GM21717 (cell line): ENCODE measurements around the gene EIF4E3.
A peak's percentile ranks its signal among the peaks of the same experiment; 100 is the strongest.

Experiments used
- ATAC-seq: cut with Tn5 transposase; IDR thresholded peaks from one replicate; pipeline ENCODE4 v1.9.1; 2021; ENCODE audit warnings: mild to moderate bottlenecking, moderate library complexity; ENCODE audit not compliant: unreplicated experiment

Gene EIF4E3

DNA sequence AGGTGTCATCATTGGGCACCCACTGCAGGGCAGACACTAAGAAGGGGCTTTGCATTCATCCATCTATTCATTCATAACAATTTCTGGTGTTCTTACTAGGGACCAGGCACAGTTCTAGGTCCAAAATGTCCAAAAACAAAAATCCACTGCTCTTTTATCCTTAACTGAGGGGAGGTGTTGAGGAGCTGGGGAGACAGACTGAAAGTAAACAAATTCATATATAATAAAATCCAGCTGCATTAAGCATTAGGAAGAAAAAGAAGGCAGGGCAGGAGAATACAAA, 1.1 kb downstream of the EIF4E3 start:
- ATAC-seq = no peak

DNA sequence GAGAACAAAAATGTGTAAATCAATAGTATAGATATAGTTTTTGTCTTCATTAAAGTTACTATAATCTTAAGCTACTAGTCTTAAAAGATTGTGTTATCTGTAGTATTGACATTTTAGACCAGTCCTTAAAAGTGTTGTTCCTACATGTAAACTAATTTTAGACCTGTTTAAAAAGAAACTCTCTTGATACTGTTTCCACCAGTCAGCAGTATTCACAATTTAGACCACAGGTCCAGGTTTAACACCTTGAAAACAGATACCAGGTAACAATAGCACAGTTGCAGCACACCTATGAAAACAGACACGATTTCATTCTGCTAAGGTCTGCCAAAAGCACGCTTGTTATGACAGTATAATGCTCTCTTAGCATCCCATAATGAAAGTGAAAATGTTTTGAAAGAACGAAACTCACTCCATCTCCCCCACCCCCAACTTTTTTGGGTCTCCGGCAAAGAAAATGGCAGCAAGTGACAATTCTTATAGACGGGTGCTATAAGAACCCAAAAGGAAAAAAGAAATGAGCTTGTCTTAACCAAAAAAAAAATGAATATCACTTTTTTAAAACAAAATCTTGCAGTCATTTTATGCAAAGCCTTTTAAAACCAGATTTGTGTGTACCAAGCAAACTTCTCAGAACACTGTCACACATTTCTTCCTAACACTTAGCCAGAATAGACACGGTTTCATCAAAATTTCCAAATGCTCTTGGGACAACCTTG, 1.6 kb downstream of the EIF4E3 start:
- ATAC-seq = peak; percentile 69

DNA sequence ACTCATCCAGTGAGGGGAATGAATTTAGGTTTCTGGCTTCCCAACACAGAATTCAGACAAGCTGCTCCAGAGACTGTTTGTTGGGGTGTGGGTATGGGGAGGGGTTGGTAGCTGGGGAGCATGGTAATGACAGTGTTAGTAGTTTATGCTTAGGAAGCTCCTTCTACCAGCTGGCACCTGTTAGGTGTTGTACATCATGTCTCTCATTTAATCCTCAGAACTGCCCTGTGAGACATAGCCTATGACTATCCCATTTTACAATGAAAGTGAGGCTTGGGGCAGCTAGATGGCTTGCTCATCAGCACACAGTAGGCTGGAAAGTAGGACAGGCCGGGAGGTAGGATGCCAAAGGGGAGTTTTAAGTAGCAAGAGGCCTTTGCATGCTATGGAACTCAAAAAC, 2.5 kb downstream of the EIF4E3 start:
- no peak for ATAC-seq

DNA sequence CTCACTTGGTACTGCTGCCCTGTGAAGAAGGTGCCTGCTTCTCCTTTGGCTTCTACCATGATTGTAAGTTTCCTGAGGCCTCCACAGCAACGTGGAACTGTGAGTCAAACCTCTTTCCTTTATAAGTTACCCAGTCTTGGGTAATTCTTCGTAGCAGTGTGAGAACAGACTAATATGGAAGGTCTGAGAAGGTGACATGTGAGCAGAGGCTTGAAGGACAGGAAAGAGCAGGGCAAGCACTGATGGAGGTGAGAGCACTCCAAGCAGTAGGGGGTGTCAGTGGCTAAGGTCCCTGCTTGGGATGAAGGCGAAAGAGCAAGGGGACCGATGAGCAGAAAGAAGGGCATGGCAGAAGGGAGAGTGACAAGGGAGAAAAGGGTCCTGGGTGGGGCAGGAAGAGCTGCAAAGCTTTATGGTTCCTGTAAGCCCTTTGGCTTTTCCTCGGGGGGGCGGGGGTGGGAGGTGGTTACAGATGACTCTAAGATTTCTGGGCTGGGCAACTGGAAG, 3.5 kb downstream of the EIF4E3 start:
- ATAC-seq = no peak

DNA sequence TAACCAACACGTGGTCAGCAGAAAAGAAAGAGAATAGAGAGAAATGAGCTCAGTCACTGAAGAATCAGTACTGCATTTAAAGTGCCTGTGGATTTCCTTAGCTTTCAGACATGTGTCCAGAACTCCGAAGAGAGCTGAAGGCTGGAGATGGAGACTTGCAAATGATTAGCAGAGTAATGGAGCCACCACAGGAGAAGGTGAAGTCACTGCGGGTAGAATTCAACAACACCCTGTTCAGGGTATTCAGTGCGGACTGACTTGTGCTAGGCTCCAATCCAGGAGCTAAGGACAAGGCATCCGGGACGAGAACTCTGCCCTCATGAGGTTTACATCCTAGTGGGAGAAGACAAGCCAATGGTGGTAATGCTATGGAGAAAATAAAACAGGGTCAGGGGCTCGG, 4.2 kb downstream of the EIF4E3 start:
- no peak for ATAC-seq

DNA sequence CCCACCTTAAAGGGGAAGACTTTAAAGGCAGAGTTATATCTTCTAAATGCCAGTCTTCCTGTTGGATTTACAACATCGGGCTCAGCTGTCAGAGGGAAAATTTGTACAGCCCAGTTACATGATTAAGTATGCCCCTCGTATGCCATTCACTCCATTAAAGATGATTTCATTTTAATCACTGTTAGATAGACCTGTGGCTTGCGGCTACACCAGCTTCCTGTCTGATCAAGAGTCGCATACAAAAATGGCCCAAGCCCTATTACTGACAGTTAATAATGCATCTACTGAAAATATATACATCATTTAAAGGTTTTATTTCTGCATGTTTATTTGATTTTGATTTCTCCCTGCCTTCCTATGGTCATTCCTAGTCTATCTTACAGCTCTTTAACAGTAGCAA, 7.1 kb downstream of the EIF4E3 start:
- ATAC-seq = no peak

DNA sequence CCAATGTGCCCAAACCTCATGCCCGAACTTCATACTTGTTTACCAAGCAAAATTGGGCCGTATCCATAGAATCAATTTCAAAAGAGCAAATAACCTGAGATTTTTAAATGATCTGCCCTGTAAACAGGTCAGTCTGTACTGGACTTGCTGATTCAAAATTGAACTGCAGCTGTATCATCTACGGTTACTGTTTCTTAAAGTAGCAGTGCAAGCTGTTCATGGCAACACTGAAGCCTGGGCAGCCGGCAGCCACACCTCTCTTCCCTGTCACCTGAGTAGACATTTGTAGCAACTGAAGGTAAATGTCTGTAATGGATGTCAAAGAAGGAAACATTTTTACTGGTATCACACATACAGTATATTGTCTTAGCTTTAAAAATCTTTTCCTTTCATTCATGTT, 10.6 kb downstream of the EIF4E3 start:
- no peak for ATAC-seq

DNA sequence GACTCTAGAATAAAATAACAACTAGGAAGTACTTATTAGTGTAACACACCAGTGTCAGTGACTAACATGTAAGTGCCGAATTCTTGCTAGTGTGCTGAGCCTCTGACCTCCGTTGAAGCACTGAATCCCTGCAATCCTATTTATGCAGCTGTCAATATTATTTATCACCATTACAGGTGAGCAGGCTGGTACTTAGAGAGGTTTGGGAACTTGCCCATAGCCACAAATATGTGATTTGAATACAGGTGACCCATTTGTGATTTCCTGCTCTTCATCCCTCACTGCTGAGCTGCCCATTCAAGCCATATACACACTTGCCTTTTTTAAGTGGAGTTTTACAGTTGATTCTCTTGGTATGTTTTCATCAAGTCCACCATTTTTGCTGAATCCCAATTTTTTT, 12.2 kb downstream of the EIF4E3 start:
- ATAC-seq = no peak

DNA sequence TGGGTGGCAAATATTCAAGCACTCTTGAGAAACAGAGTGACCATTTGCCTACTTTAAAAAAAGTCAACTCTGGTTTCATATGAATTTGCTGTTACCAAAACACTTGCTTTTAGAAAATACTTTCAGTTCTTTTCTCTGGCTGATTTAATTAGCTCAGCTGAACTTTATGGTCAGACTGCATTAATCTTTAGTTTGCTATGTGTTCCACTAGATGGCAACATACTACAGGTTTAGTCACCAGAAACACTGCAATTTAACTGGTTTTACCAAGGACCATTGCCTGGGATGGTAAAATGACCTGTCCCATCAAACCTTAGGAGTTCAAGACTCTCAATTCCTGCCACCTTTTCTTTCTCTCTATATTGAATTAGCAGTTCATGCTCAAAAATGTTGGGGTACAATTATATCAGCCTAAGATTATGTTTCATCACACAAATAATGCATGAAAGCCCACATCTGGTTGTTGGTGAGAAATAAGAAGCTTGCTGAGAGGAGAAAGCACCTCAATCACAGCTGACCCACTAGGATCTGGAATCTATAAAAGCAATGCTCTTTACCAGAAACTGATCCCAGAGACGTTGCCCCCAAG, 14.2 kb downstream of the EIF4E3 start:
- ATAC-seq = peak; percentile 64

DNA sequence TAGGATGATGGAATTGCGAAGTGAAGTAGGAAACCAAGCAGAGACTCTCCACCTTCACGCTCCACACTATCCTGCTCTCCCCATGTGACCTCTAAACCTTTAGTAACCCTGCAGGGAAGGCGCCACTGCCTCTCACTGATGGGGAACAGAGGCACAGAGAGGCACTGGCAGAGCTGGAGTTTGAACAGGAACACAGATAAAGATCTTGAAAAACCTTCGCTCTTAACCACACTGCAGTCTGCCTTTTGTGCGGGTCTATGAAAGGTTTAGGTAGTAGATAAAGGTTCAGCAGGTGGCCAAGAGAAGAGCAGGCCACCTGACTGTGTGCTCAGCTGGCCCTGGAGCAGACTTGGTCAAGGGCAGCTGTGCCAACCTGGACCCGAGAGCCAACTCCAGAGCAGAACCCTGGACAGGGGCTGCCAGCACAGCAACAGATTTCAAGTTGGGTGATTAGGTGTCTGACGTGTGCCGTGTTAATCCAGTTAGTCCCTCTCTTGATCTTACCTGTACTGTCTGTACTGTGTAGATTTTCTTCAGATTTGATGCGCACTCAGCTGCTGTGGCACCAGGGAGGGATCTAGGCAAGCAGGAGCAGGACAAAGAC, 15.2 kb downstream of the EIF4E3 start:
- no peak for ATAC-seq

DNA sequence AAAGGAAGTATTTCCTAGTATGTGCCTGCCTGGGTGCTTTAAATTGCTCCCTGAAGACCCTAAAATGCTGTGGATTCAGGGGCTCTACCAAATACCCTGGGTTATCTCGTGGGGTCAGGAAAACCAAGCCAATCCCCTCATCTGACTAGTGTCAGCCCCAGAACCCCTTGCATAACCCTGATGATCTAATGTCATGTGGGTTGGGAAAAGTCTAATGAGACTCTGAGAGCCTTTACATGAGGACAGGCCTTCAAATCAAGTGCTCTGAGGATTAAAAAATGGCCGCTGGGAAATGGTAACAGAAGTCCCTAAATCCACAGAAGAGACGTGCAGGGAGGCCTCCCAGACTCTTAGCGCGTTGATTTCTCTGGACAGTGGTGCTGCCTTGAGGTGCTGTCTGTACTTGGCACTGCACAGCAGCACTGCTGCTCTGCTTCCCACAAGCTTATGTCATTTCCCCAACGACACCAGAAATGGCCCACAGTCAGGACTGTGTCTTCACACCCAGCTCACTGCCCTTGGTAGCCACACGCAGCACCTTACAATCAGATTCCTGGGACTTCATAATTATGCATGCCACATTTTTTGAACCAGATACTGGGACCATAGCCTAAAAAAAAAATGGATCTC, 16.6 kb downstream of the EIF4E3 start:
- ATAC-seq = no peak

DNA sequence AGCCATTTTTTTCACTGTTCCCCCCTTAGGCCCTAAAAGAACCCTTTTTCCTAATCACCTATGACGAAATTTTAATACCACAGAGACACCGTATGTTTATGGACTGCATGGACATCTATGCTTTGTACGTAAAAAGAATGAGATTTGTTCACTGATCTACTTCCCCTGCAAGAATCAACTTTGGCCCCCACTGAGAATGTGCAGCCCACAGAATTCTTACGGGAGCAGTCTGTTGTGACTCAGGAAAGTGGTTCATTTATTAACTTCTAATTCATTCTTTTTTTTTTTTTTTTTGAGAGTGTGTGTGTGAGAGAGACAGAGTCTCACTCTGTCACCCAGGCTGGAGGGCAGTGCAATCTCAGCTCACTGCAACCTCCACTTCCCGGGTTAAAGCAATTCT, 17.6 kb downstream of the EIF4E3 start:
- no peak for ATAC-seq

DNA sequence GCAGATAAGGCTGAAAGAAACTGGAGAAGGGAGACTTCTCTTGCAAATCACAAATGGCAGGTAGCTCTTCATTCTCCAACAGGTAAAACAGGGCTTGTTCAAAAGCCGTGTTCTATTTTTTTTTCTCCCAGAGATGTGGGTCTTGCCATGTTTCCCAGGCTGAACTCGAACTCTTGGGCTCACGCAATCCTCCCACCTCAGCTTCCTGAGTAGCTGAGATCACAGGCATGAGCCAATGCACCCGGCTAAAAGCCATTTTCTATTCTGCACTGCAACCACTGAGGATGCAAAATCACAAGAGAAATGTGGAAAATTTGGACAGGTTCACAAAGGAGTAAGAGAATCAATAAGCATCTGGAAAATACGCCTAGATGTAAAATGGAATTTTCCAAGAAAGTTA, 19.5 kb downstream of the EIF4E3 start:
- ATAC-seq = no peak

DNA sequence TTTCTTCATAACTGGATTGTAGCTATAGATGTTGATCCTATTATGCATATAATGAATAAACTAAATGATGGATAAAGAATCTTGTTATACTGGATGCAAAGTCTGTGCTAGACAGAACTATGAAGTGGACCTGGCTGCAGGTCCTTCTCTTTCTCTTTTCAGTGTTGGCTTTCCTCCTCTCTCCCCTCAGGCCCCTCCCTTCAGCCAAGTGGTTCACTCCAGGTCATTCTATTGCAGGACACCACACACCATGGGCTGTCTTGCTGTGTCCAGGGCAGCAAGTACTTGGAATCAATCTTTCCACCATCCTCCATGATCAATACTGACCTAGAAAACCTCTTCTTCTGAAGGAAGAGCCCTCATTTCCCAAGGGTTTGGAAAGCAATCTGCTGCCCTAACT, 20.3 kb downstream of the EIF4E3 start:
- no peak for ATAC-seq

DNA sequence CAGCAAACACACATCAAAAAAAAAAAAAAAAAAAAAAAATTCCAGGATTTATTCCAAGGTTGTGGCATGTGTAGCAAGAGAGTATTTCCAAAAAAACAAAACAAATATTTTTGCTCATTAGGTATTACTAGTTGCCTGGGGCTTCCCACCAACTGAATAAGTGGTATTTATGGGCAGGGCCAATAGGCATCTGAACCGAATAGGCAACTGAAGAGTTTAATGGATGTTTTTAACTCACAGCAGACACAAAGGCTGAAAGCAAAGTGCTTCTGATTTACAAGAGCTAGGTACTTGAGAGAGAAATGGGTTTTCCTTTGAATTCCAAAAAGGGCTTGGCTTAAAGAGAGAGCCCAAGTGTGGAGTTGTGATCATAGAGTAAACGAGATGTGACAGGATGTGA, 21.4 kb downstream of the EIF4E3 start:
- ATAC-seq = no peak

DNA sequence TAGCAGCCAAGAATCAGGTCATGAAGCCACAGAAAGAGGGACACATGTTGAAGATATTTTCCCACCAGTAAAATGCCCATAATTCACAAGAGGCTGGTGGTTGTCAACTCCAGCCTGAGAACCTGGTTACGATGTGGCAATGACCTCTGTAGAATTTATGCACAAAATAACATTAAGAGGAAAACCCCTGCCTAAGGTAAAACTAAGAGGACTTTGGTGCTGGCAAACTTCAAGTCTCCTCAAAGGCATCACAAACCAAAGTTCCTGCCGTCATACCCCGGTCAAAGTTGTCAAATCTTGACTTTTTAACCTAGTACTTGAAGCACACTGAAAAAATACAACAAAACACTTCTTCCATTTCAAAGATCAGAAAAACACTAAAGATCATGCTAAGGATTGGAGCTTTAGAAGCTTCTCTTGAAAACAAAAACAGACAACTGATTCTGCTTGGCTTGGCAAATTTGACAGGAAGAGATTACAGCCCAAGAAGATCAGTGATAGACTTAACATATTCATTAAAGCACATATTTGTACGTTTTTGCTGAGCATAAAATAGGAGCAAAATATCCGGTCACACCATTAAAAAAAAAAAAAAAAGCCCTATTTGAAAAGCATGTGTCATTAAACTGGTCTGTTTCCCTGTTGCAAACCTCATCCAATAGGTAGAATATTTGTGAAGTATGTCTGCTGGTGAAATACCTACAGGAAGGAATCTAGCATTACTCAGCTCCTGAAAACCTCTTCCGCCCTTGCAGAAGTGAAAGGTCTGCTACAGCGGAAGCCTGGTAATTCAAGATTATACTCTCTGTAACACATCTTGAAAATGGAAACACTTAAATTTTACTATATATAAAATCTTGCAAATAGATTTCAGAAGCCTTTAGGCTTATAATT, 22.8 kb downstream of the EIF4E3 start:
- ATAC-seq = no peak

DNA sequence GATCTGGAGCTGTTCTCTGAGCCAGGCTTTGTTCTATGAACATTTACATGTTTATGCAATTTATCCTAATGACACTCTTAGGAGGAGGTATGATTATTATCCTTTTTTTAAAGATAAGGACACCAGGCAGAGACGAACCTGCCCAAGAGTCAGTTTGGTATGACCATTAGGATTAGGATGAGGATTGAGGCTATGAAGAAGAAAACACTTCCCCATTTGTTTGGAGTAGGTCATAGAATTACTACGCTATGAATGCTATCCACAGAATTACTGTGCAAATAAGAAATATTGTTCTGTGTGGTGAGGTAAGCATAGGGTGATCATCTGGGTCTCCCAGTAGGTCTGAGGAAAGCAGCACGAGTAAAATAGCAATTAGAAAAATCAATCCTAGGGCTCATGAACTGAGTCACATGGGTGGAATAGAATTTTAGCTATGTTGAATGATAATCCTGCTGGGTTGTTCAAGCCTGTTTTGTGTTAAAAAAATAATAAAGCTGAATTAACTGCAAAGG, 23.9 kb downstream of the EIF4E3 start:
- ATAC-seq = no peak

DNA sequence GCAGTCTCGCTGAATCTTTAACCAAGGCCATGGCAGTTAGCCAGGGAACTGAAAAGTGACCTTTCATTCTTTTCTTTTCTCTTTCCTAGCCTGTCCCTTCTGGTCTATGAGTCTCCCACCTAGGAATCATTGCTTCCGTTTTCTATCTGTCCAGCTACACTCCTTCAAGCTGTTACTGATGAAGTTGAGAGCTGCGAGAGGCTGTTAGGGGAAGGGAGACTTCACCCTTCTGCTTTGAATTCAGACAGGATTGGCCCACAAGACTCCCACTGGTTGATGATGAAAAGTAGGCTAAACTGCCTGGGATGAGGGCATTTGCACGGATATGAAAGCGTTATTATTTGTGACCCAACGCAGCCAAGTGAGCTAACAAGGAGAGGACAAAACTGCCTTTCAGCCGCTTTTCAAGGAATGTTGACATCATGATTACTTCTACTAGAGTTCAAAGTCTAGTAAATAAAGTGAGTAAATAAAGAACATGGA, 30.2 kb downstream of the EIF4E3 start:
- ATAC-seq = no peak

DNA sequence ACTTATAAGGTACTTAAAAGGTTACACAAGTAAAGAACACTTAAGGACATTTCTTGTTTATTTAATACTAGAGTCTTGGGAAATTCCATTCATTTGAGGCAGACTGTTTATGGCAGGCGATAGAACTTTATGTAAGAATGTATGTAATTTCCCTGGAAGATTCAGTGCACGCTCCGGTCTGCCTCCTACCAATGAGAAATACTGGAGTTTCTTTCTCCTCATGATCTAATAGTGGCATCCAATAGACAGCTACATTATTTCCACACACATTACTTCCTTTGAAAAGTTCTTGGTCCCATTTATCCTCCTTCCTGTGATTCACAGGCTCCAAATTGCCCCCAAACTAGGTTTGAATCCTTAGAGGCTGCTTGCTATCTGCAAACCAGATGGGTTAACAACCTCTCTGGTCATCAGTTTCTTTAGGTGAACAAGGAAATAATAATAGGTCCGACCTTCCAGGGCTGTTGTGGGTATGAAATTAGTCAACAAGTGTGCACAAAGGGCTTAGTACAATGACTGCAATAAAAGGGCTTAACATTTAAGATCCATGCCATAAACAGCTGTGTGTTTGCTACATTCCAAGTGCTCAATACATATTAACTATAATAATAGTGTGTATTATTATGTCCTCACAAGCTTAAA, 30.7 kb downstream of the EIF4E3 start:
- ATAC-seq = no peak

DNA sequence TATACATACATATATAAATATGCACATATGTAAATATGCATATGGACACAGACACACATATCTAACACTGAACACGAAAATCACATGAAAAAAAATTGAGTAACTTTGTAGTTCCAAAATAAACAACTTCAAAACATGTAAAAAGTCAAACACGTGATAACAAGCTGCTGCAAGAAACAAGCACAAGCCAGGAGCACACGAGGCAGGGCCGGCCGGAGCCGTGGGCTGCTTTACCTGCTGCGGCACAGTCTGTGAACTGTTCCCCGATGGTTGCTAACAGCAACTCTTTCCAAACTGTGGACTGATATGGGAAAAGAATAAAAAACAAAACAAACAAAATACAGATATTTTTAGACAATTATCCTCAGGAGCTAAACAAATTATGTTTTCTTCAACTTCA, 31.6 kb downstream of the EIF4E3 start:
- no peak for ATAC-seq
